Hematopoietic multipotent progenitor cell (in vitro differentiated cells): ENCODE measurements around the gene RUVBL2. TPM values are rescaled to one million over a fixed set of nuclear protein-coding genes. Genes with fewer than 3 reads are reported as not detected.

Experiments
- DNase-seq, 3 donors: peaks; one replicate each; pipeline ENCODE4 v3.0.0-alpha.2; 2011 to 2015; ENCODE audit warnings: low read depth in 2 of 3, low spot score in 2 of 3
- total RNA-seq: library from RNA; depleted of rRNA; stranded (reverse); fragments of >200 nt; gene quantifications from one replicate; pipeline ENCODE4 v1.2.3, GENCODE V29; 2012

RUVBL2 gene
- total RNA-seq, 1 donor, result 318 TPM

- no peak for DNase-seq
These were observed 6.4 kb upstream of the RUVBL2 start for GRCh38 chr19:48987323-48987722.

- DNase-seq, result no peak
These were observed 5.4 kb upstream of the RUVBL2 start for GRCh38 chr19:48988286-48988685.

GRCh38 chr19:48988860-48989259 lies 4.8 kb upstream of the RUVBL2 start:
- no peak for DNase-seq

GRCh38 chr19:48989701-48990291 lies 3.9 kb upstream of the RUVBL2 start:
- no peak for DNase-seq

- DNase-seq, result no peak
These were observed 3.3 kb upstream of the RUVBL2 start for GRCh38 chr19:48990400-48990799.

GRCh38 chr19:48991011-48991609 lies 2.6 kb upstream of the RUVBL2 start:
- DNase-seq, result no peak

- no peak for DNase-seq
These were observed 1.7 kb upstream of the RUVBL2 start for GRCh38 chr19:48991873-48992580.

- DNase-seq, result no peak
These were observed 1.0 kb upstream of the RUVBL2 start for GRCh38 chr19:48992581-48993174.

- DNase-seq, result no peak
These were observed 324 bp downstream of the RUVBL2 start for GRCh38 chr19:48994035-48994386.

GRCh38 chr19:48997972-48998371 lies 4.3 kb downstream of the RUVBL2 start:
- peak in 2 of 3 donors; percentile 52 to 66 for DNase-seq

GRCh38 chr19:48999481-49000325 lies 6.0 kb downstream of the RUVBL2 start:
- peak; percentile 30 to 75 (median 50) for DNase-seq

GRCh38 chr19:49004133-49004532 lies 10.4 kb downstream of the RUVBL2 start:
- DNase-seq, result no peak

GRCh38 chr19:49004964-49005614 lies 11.4 kb downstream of the RUVBL2 start:
- no peak for DNase-seq

- no peak for DNase-seq
These were observed 13.2 kb downstream of the RUVBL2 start for GRCh38 chr19:49006905-49007304.

- DNase-seq, result no peak
These were observed 16.1 kb downstream of the RUVBL2 start for GRCh38 chr19:49009828-49010227.

GRCh38 chr19:49010453-49010852 lies 16.8 kb downstream of the RUVBL2 start:
- DNase-seq, result no peak

- DNase-seq, result no peak
These were observed 17.5 kb downstream of the RUVBL2 start for GRCh38 chr19:49011194-49011593.

- no peak for DNase-seq
These were observed 20.6 kb downstream of the RUVBL2 start for GRCh38 chr19:49014123-49014869.

GRCh38 chr19:49014870-49015255 lies 21.2 kb downstream of the RUVBL2 start:
- no peak for DNase-seq
